ENCODE data around the gene BBS9.
"Not testable (repeated sequence)": the region's sequence is repeated elsewhere in the genome, so short reads cannot be mapped to it uniquely, and the experiment has no call there.

BBS9 gene

GRCh38 chr7:33287738-33288137 lies 158.4 kb downstream of the BBS9 start:
- DNase-seq = no peak

GRCh38 chr7:33298848-33299247 lies 169.5 kb downstream of the BBS9 start:
- no peak for DNase-seq

GRCh38 chr7:33299425-33299824 lies 170.1 kb downstream of the BBS9 start:
- no peak for DNase-seq

GRCh38 chr7:33300131-33300530 lies 170.8 kb downstream of the BBS9 start:
- no peak for DNase-seq

GRCh38 chr7:33300742-33301141 lies 171.4 kb downstream of the BBS9 start:
- DNase-seq = no peak

GRCh38 chr7:33303978-33304557 lies 174.7 kb downstream of the BBS9 start:
- not testable (repeated sequence) for DNase-seq

- DNase-seq = no peak
These were observed 177.8 kb downstream of the BBS9 start for GRCh38 chr7:33307205-33307604.

GRCh38 chr7:33310546-33310945 lies 181.2 kb downstream of the BBS9 start:
- no peak for DNase-seq

- DNase-seq = no peak
These were observed 196.6 kb downstream of the BBS9 start for GRCh38 chr7:33325754-33326484.

- DNase-seq = no peak
These were observed 197.1 kb downstream of the BBS9 start for GRCh38 chr7:33326485-33326848.

GRCh38 chr7:33327427-33327826 lies 198.1 kb downstream of the BBS9 start:
- no peak for DNase-seq

GRCh38 chr7:33334349-33334748 lies 205.0 kb downstream of the BBS9 start:
- no peak for DNase-seq

GRCh38 chr7:33336820-33337219 lies 207.5 kb downstream of the BBS9 start:
- DNase-seq = no peak

- DNase-seq = no peak
These were observed 209.9 kb downstream of the BBS9 start for GRCh38 chr7:33339074-33339790.

GRCh38 chr7:33346055-33346454 lies 216.7 kb downstream of the BBS9 start:
- DNase-seq = no peak

GRCh38 chr7:33350577-33350976 lies 221.2 kb downstream of the BBS9 start:
- no peak for DNase-seq

GRCh38 chr7:33351709-33352108 lies 222.3 kb downstream of the BBS9 start:
- no peak for DNase-seq

GRCh38 chr7:33354201-33354600 lies 224.8 kb downstream of the BBS9 start:
- DNase-seq = no peak

GRCh38 chr7:33355386-33355785 lies 226.0 kb downstream of the BBS9 start:
- no peak for DNase-seq

- DNase-seq = no peak
These were observed 227.0 kb downstream of the BBS9 start for GRCh38 chr7:33356336-33356735.

- no peak for DNase-seq
These were observed 228.5 kb downstream of the BBS9 start for GRCh38 chr7:33357846-33358245.

GRCh38 chr7:33369888-33370287 lies 240.5 kb downstream of the BBS9 start:
- DNase-seq = no peak

- no peak for DNase-seq
These were observed 243.8 kb downstream of the BBS9 start for GRCh38 chr7:33373195-33373594.

- no peak for DNase-seq
These were observed 250.6 kb downstream of the BBS9 start for GRCh38 chr7:33379891-33380525.

All from activated naive CD4-positive, alpha-beta T cell treated with Interleukin-2 at 50 U/mL for 16 hours (primary cell).